Sigmoid colon (tissue), 4 donors: ENCODE data around the gene NOS1AP.

Source experiments
- CTCF ChIP-seq, 4 experiments: fragments of 450-650 bp in 3 of 4; fragments of 200-600 bp in 1 of 4; IDR thresholded peaks; one replicate each; pipeline ENCODE4 v1.5.1; 2016 to 2019; ENCODE audit warnings: antibody characterized with exemption in 4 of 4, mild to moderate bottlenecking in 3 of 4, moderate library complexity in 2 of 4
- POLR2A ChIP-seq, 2 donors: fragments of 450-650 bp; IDR thresholded peaks; one replicate each; pipeline ENCODE4 v1.6.1; 2016; ENCODE audit warnings: antibody characterized with exemption in 2 of 2, mild to moderate bottlenecking in 2 of 2, moderate library complexity in 2 of 2
- POLR2AphosphoS5 ChIP-seq, 4 donors: sonication (generic); formaldehyde crosslinking; IDR thresholded peaks; one replicate each; pipeline ENCODE4 v1.6.1; 2017; ENCODE audit warnings: antibody characterized with exemption in 4 of 4

- no peak for TF ChIP-seq CTCF (IDR thresholded peaks at IDR 0.05)
- no peak for TF ChIP-seq POLR2AphosphoS5 (IDR thresholded peaks at IDR 0.05)
- no peak for TF ChIP-seq POLR2A (IDR thresholded peaks at IDR 0.05)
Measured at GRCh38 chr1:162329826-162330225, 260.3 kb downstream of the NOS1AP start.
